OCI-LY3 (cell line): ENCODE measurements around the gene HEXB.

Source experiments
- EZH2phosphoT487 ChIP-seq: fragments of 200-600 bp; shearing (Covaris generic); IDR thresholded peaks from 2 replicates; pipeline ENCODE4 v1.6.1; 2018; ENCODE audit warnings: antibody characterized with exemption, mixed run types, low read depth
- TF ChIP-seq, protein P1 (sequence below): fragments of 200-600, 300-600 bp; sonication (generic); IDR thresholded peaks from 2 replicates; pipeline ENCODE4 v1.5.1; 2014; ENCODE audit warnings: antibody characterized with exemption, low read length, low read depth

DNA sequence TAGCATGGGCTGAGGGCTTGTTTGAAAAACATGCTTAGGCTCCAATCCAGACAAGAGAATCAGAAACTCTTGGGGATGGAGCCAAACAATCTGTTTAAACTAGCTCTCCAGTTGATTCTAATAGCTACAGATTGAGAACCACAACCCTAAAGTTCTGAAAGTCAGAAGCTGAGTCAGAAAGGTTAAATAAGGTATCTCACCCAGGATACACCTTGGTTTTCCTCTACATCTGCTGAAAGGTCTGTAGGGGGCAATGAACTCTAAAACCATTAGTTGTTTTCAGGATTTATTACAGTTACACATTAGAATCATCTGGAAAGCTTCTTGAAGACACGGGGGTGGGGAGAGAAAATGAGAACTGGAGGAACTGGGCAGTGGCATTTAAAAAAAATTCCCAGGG is 76.2 kb downstream of the HEXB start:
- TF ChIP-seq, protein P1, sequence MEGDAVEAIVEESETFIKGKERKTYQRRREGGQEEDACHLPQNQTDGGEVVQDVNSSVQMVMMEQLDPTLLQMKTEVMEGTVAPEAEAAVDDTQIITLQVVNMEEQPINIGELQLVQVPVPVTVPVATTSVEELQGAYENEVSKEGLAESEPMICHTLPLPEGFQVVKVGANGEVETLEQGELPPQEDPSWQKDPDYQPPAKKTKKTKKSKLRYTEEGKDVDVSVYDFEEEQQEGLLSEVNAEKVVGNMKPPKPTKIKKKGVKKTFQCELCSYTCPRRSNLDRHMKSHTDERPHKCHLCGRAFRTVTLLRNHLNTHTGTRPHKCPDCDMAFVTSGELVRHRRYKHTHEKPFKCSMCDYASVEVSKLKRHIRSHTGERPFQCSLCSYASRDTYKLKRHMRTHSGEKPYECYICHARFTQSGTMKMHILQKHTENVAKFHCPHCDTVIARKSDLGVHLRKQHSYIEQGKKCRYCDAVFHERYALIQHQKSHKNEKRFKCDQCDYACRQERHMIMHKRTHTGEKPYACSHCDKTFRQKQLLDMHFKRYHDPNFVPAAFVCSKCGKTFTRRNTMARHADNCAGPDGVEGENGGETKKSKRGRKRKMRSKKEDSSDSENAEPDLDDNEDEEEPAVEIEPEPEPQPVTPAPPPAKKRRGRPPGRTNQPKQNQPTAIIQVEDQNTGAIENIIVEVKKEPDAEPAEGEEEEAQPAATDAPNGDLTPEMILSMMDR, result no peak
- no peak for TF ChIP-seq EZH2phosphoT487
